Natural killer cell (primary cell): ENCODE results near the gene LRP1B. TPM values are rescaled to one million over a fixed set of nuclear protein-coding genes. Genes with fewer than 3 reads are reported as not detected.

Source experiments
- ATAC-seq, 3 donors: fragments of 150-1000 bp in 2 of 3; fragments of 200-7000 bp in 1 of 3; cut with Tn5 transposase; 1 replicate in 1 of 3; 2 replicates in 2 of 3; pipeline ENCODE4 v1.10.0; 2021; ENCODE audit warnings: mild to moderate bottlenecking in 2 of 3, moderate library complexity in 2 of 3
- DNase-seq, 2 donors: peaks; one replicate each; pipeline versions ENCODE4 v3.0.0 to v3.0.0-alpha.2; 2013 to 2021; ENCODE audit warnings: mixed read lengths in 1 of 2
- H3K27ac ChIP-seq: one replicate; pipeline ENCODE4 v1.5.1; 2013; ENCODE audit warnings: mild to moderate bottlenecking, low read length
- H3K27me3 ChIP-seq: one replicate; pipeline ENCODE4 v1.6.1; 2013; ENCODE audit warnings: low read length; ENCODE audit not compliant: control insufficient read depth, insufficient read depth
- H3K36me3 ChIP-seq: one replicate; pipeline ENCODE4 v1.6.1; 2013; ENCODE audit warnings: low read length; ENCODE audit not compliant: control insufficient read depth, insufficient read depth
- H3K4me1 ChIP-seq: one replicate; pipeline ENCODE4 v1.6.1; 2013; ENCODE audit warnings: low read length; ENCODE audit not compliant: control insufficient read depth, insufficient read depth
- H3K4me3 ChIP-seq: one replicate; pipeline ENCODE4 v1.5.1; 2013; ENCODE audit warnings: low read length
- H3K9me3 ChIP-seq: one replicate; pipeline ENCODE4 v1.6.1; 2013; ENCODE audit warnings: low read length; ENCODE audit not compliant: control insufficient read depth, insufficient read depth
- H3K27ac Mint-ChIP-seq, 2 donors: one replicate each; pipeline ENCODE4 v1.8.0; 2022; ENCODE audit warnings: mild to moderate bottlenecking in 2 of 2, mixed read lengths in 2 of 2, moderate library complexity in 1 of 2
- H3K27me3 Mint-ChIP-seq, 2 donors: one replicate each; pipeline ENCODE4 v1.8.0; 2022; ENCODE audit warnings: low read depth in 2 of 2, mixed read lengths in 2 of 2
- H3K36me3 Mint-ChIP-seq: one replicate; pipeline ENCODE4 v1.8.0; 2022; ENCODE audit warnings: mixed read lengths
- H3K4me1 Mint-ChIP-seq, 2 donors: one replicate each; pipeline ENCODE4 v1.8.0; 2022; ENCODE audit warnings: mixed read lengths in 2 of 2
- H3K4me3 Mint-ChIP-seq: one replicate; pipeline ENCODE4 v1.8.0; 2022; ENCODE audit warnings: mild to moderate bottlenecking, moderate library complexity, mixed read lengths
- H3K9me3 Mint-ChIP-seq, 2 donors: one replicate each; pipeline ENCODE4 v1.8.0; 2022; ENCODE audit warnings: mixed read lengths in 2 of 2
- WGBS: methylation state at CpG from one replicate; pipeline ENCODE4 v1.1.7; 2013; ENCODE audit warnings: missing lambda C conversion rate; ENCODE audit not compliant: insufficient coverage; 5-methylcytosine and 5-hydroxymethylcytosine counted together
- intact Hi-C: fragments of 100-400 bp; cut with micrococcal nuclease; formaldehyde crosslinking; loops from one replicate; pipeline ENCODE4 v1.14.2; 2022
- total RNA-seq, 4 donors: library from RNA; stranded (reverse); fragments of 120-200 nt in 1 of 4; gene quantifications; one replicate each; pipeline versions ENCODE4 v1.2.3 to v1.2.4, GENCODE V29; 2013 to 2022
- TF ChIP-seq, protein P1 (sequence below): fragments of 200-600 bp; IDR thresholded peaks from one replicate; pipeline ENCODE4 v1.8.0; 2022; ENCODE audit warnings: antibody characterized with exemption

LRP1B gene
- total RNA-seq, 3 donors from 2014 or later (not counting 1 experiment from before 2014, with no cell fraction given): 0.05 TPM; not detected in 2

DNA sequence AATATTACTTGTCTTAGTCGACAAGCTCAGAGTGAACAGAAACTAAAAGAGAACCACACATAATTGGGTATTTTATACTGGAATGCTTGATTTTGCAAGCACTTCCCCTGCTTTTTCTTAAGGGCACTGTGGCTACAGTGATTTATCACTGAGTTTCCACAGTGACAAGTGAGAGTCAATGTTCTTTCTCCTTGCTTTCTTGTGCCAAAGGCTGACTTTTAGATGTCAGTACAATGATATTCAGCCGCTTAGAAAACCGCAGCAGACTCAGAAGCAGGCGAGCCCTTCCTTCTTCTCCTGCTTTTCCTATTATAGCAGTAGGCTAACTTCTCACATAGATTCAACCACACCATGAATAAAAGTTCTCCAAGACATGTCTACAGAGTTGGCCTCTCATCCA, 1747.0 kb downstream of the LRP1B start:
- no peaks in the 10 kb centered on the region for H3K27me3 Mint-ChIP-seq
- intact Hi-C loops: no loop called here

DNA sequence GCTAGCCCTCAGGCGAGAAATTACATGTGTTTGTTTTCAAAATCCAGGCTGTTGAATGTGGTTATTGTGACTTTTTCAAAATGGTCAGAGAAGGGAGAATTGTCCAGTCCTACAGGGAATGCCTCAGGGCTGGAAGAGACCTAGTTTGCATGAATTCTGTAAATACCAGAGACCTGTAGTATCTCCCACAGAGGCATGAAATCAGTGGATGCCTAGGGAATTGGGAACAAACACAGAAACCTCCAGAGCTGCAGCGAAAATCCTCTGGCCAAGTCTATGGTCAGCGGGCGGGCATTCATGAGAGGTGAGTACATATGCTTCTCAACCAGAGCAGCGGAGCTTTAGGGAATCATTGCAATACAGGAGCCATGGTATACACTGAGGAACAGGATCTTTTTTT, 1754.1 kb downstream of the LRP1B start:
- Histone ChIP-seq H3K36me3 (no peaks in the 10 kb centered on the region), H3K9me3 (no peaks in the 10 kb centered on the region), H3K4me3 (no peak overlapping the region), H3K27ac (no peak overlapping the region), H3K4me1 (no peaks in the 10 kb centered on the region), H3K27me3 (no peaks in the 10 kb centered on the region)
- H3K4me1 Mint-ChIP-seq: no peaks in the 10 kb centered on the region
- H3K9me3 Mint-ChIP-seq: peaks cover 4 to 10% of the 10 kb centered on the region in 2 donors
- no peak overlapping the region for H3K27ac Mint-ChIP-seq
- intact Hi-C loops: no loop called here
- ATAC-seq: no peak
- H3K4me3 Mint-ChIP-seq: no peak overlapping the region
- no peak for DNase-seq
- H3K36me3 Mint-ChIP-seq: no peaks in the 10 kb centered on the region
- no peaks in the 10 kb centered on the region for H3K27me3 Mint-ChIP-seq
- WGBS: 97% methylated on average over 5 of the region's 5 CpGs
- TF ChIP-seq, protein P1, sequence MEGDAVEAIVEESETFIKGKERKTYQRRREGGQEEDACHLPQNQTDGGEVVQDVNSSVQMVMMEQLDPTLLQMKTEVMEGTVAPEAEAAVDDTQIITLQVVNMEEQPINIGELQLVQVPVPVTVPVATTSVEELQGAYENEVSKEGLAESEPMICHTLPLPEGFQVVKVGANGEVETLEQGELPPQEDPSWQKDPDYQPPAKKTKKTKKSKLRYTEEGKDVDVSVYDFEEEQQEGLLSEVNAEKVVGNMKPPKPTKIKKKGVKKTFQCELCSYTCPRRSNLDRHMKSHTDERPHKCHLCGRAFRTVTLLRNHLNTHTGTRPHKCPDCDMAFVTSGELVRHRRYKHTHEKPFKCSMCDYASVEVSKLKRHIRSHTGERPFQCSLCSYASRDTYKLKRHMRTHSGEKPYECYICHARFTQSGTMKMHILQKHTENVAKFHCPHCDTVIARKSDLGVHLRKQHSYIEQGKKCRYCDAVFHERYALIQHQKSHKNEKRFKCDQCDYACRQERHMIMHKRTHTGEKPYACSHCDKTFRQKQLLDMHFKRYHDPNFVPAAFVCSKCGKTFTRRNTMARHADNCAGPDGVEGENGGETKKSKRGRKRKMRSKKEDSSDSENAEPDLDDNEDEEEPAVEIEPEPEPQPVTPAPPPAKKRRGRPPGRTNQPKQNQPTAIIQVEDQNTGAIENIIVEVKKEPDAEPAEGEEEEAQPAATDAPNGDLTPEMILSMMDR: no peak

More for the DNA sequence above, 1747.0 kb downstream of the LRP1B start:
- H3K36me3 ChIP-seq: no peaks in the 10 kb centered on the region
- peaks cover 7 to 8% of the 10 kb centered on the region in 2 donors for H3K9me3 Mint-ChIP-seq
- ATAC-seq (no peak), DNase-seq (no peak)
- TF ChIP-seq, protein P1: no peak
- no peaks in the 10 kb centered on the region for H3K4me1 Mint-ChIP-seq
- H3K9me3 ChIP-seq: no peaks in the 10 kb centered on the region
- no peaks in the 10 kb centered on the region for H3K36me3 Mint-ChIP-seq
- H3K27me3 ChIP-seq: no peaks in the 10 kb centered on the region
- H3K4me1 ChIP-seq: no peaks in the 10 kb centered on the region
- H3K27ac Mint-ChIP-seq: no peak overlapping the region
- H3K4me3 Mint-ChIP-seq: no peak overlapping the region
- H3K27ac ChIP-seq: no peak overlapping the region
- H3K4me3 ChIP-seq: no peak overlapping the region
- whole genome bisulfite sequencing: 81% methylated on average over 4 of the region's 4 CpGs

GRCh38 chr2:140363131-140363530, 1767.7 kb downstream of the LRP1B start:
- no peaks in the 10 kb centered on the region for H3K27me3 ChIP-seq
- no peak overlapping the region for H3K4me3 ChIP-seq
- H3K4me3 Mint-ChIP-seq: no peak overlapping the region
- H3K27me3 Mint-ChIP-seq: no peaks in the 10 kb centered on the region
- peaks cover 9 to 10% of the 10 kb centered on the region in 2 donors for H3K9me3 Mint-ChIP-seq
- H3K27ac Mint-ChIP-seq: no peak overlapping the region
- no peaks in the 10 kb centered on the region for H3K36me3 ChIP-seq
- WGBS: 91% methylated on average over 1 of the region's 1 CpG
- TF ChIP-seq, protein P1: no peak
- intact Hi-C loops: no loop called here
- no peak for DNase-seq
- no peak for ATAC-seq
- no peaks in the 10 kb centered on the region for H3K4me1 ChIP-seq
- no peaks in the 10 kb centered on the region for H3K4me1 Mint-ChIP-seq
- H3K9me3 ChIP-seq: no peaks in the 10 kb centered on the region
- H3K36me3 Mint-ChIP-seq: peaks cover 6% of the 10 kb centered on the region
- H3K27ac ChIP-seq: no peak overlapping the region

DNA sequence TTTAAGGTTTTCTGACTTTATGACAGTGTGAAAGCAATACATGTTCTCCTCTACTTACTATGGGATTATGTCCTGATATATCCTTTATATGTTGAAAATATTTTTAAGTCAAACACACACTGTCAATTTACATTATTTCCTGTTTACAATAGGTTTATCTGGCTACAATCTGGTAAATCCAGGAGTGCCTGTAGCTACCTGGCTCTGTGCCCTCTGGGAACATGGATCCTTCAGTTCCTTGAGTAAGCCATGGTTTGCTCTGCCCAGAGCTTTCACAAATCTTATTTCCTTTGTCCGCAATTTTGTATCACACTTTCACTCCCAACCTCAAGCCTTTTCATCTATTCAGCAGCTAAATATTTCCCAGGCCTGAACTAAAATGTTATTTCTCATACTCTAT, 1768.5 kb downstream of the LRP1B start:
- Histone ChIP-seq H3K9me3 (no peaks in the 10 kb centered on the region), H3K27me3 (no peaks in the 10 kb centered on the region), H3K36me3 (no peaks in the 10 kb centered on the region), H3K27ac (no peak overlapping the region), H3K4me1 (no peaks in the 10 kb centered on the region), H3K4me3 (no peak overlapping the region)
- TF ChIP-seq, protein P1: no peak
- Mint-ChIP-seq H3K36me3 (peaks cover 6% of the 10 kb centered on the region), H3K4me3 (no peak overlapping the region), H3K9me3 (peaks cover 9 to 10% of the 10 kb centered on the region in 2 donors), H3K27me3 (no peaks in the 10 kb centered on the region), H3K4me1 (no peaks in the 10 kb centered on the region), H3K27ac (no peak overlapping the region)
- DNase-seq: no peak
- intact Hi-C loops: no loop called here
- ATAC-seq: no peak
- WGBS: 84% methylated on average over 1 of the region's 1 CpG
